HepG2 (cell line): ENCODE results near the gene TNFRSF18. TPM values are rescaled to one million over a fixed set of nuclear protein-coding genes. Genes with fewer than 3 reads are reported as not detected.

Experiments used
- KDM1A ChIP-seq: IDR thresholded peaks from 2 replicates; pipeline ENCODE4 v1.6.1; 2016; ENCODE audit warnings: missing compliant biosample characterization
- KLF16 ChIP-seq, 2 experiments: sonication (generic) in 1 of 2; formaldehyde crosslinking in 1 of 2; IDR thresholded peaks; 2 replicates each; pipeline versions ENCODE4 v1.6.1 to v1.8.0; 2016 to 2023; ENCODE audit warnings: missing genetic modification reagents in 2 of 2, missing compliant biosample characterization in 1 of 2
- NR2C2 ChIP-seq: sonication (generic); formaldehyde crosslinking; IDR thresholded peaks from 2 replicates; pipeline ENCODE4 v1.4.0; 2020; ENCODE audit warnings: missing genetic modification reagents, mild to moderate bottlenecking, moderate library complexity, borderline replicate concordance
- RNF2 ChIP-seq: fragments of 450-650 bp; conservative IDR thresholded peaks from 2 replicates; pipeline ENCODE4 v1.6.1; 2016; ENCODE audit warnings: low read depth
- ZKSCAN1 ChIP-seq: fragments of 150-350 bp; IDR thresholded peaks from 2 replicates; pipeline ENCODE4 v1.6.1; 2014; ENCODE audit warnings: low read length
- ZNF101 ChIP-seq: sonication (generic); formaldehyde crosslinking; IDR thresholded peaks from 2 replicates; pipeline ENCODE4 v1.4.0; 2020; ENCODE audit warnings: mild to moderate bottlenecking, low read depth, missing genetic modification reagents, borderline replicate concordance
- polyA plus RNA-seq, 8 experiments: library from polyadenylated mRNA; depleted of rRNA in 3 of 8; stranded (reverse) in 7 of 8; unstranded in 1 of 8; fragments of >200 nt; fragmentation: Illumina TruSeq in 4 of 8; extraction: Trizol in 4 of 8; gene quantifications; 2 replicates each; pipeline versions ENCODE4 v1.2.1 to v1.2.3, GENCODE V29; 2011 to 2016; ENCODE audit warnings: low read depth in 4 of 8, missing spikeins in 1 of 8, mixed read lengths in 1 of 8; ENCODE audit not compliant: insufficient read depth in 1 of 8
- total RNA-seq, 5 experiments: library from RNA; depleted of rRNA; stranded (reverse); fragments of >200 nt; fragmentation: Illumina TruSeq; extraction: Trizol; gene quantifications; 2 replicates each; pipeline ENCODE4 v1.2.3, GENCODE V29; 2016; ENCODE audit warnings: low read depth in 1 of 5
- TF ChIP-seq, protein P1 (sequence below): sonication (generic); formaldehyde crosslinking; conservative IDR thresholded peaks from 2 replicates; pipeline ENCODE4 v1.8.0; 2022; ENCODE audit warnings: mild to moderate bottlenecking, moderate library complexity, missing genetic modification reagents
- TF ChIP-seq, protein P2 (sequence below): sonication (generic); formaldehyde crosslinking; IDR thresholded peaks from 2 replicates; pipeline ENCODE4 v1.9.0; 2021; ENCODE audit warnings: missing genetic modification reagents, mild to moderate bottlenecking, borderline replicate concordance
- TF ChIP-seq, protein P3 (sequence below): sonication (generic); formaldehyde crosslinking; IDR thresholded peaks from 2 replicates; pipeline ENCODE4 v1.4.0; 2020; ENCODE audit warnings: mild to moderate bottlenecking, missing genetic modification reagents, borderline replicate concordance
- TF ChIP-seq, protein P4 (sequence below): sonication (generic); formaldehyde crosslinking; IDR thresholded peaks from 2 replicates; pipeline ENCODE4 v1.4.0; 2020; ENCODE audit warnings: mild to moderate bottlenecking, missing genetic modification reagents

Gene TNFRSF18
- total and polyA plus RNA-seq, 2 of the 13 experiments (the other 11 are each of a cell fraction or from before 2014, with no cell fraction given): not detected

DNA sequence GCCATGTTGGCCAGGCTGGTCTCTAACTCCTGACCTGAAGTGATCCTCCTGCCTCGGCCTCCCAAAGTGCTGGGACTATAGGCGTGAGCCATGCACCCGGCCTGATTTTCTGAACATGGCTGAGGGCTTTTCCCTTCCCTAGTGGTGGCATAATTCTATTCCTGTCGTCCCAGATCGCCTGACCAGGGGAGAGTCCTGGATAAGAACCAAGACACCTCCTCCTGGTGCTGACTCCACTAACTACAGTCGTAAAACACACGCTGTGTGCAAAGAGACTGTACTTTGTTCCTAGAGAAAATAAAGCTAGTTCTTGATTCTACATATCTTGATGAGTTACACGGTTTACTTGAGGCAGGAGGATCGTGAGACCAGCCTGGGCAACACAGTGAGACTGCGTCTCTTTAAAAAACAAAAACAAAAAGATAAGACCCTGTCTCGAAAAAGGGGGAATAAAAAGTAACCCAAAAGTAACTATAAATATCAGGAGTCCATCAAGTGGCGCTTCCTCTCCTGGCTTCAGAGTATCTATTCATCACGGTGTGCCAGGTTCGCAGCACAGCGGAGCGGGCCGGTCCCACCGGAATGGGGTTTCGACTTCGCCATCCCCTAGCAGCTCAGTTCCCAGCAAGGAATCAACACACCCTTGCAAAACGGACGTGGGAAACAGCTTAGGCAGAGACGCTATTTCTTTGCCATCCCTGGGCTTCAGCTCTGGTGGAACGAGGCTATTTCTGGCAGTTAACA is 24.4 kb upstream of the TNFRSF18 start (continued):
- TF ChIP-seq, protein P1, sequence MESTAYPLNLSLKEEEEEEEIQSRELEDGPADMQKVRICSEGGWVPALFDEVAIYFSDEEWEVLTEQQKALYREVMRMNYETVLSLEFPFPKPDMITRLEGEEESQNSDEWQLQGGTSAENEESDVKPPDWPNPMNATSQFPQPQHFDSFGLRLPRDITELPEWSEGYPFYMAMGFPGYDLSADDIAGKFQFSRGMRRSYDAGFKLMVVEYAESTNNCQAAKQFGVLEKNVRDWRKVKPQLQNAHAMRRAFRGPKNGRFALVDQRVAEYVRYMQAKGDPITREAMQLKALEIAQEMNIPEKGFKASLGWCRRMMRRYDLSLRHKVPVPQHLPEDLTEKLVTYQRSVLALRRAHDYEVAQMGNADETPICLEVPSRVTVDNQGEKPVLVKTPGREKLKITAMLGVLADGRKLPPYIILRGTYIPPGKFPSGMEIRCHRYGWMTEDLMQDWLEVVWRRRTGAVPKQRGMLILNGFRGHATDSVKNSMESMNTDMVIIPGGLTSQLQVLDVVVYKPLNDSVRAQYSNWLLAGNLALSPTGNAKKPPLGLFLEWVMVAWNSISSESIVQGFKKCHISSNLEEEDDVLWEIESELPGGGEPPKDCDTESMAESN (CRISPR knock-in tag): no peak
- TF ChIP-seq KLF16 (CRISPR knock-in tag; IDR thresholded peaks at IDR 0.05) (no peak), NR2C2 (CRISPR knock-in tag) (no peak), ZKSCAN1 (no peak), KDM1A (CRISPR knock-in tag) (peak; percentile 65; the same call in 1 of the 2 replicates), RNF2 (no peak), ZNF101 (no peak)
- TF ChIP-seq, protein P2, sequence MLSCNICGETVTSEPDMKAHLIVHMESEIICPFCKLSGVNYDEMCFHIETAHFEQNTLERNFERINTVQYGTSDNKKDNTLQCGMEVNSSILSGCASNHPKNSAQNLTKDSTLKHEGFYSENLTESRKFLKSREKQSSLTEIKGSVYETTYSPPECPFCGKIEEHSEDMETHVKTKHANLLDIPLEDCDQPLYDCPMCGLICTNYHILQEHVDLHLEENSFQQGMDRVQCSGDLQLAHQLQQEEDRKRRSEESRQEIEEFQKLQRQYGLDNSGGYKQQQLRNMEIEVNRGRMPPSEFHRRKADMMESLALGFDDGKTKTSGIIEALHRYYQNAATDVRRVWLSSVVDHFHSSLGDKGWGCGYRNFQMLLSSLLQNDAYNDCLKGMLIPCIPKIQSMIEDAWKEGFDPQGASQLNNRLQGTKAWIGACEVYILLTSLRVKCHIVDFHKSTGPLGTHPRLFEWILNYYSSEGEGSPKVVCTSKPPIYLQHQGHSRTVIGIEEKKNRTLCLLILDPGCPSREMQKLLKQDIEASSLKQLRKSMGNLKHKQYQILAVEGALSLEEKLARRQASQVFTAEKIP (CRISPR knock-in tag): no peak
- TF ChIP-seq, protein P3, sequence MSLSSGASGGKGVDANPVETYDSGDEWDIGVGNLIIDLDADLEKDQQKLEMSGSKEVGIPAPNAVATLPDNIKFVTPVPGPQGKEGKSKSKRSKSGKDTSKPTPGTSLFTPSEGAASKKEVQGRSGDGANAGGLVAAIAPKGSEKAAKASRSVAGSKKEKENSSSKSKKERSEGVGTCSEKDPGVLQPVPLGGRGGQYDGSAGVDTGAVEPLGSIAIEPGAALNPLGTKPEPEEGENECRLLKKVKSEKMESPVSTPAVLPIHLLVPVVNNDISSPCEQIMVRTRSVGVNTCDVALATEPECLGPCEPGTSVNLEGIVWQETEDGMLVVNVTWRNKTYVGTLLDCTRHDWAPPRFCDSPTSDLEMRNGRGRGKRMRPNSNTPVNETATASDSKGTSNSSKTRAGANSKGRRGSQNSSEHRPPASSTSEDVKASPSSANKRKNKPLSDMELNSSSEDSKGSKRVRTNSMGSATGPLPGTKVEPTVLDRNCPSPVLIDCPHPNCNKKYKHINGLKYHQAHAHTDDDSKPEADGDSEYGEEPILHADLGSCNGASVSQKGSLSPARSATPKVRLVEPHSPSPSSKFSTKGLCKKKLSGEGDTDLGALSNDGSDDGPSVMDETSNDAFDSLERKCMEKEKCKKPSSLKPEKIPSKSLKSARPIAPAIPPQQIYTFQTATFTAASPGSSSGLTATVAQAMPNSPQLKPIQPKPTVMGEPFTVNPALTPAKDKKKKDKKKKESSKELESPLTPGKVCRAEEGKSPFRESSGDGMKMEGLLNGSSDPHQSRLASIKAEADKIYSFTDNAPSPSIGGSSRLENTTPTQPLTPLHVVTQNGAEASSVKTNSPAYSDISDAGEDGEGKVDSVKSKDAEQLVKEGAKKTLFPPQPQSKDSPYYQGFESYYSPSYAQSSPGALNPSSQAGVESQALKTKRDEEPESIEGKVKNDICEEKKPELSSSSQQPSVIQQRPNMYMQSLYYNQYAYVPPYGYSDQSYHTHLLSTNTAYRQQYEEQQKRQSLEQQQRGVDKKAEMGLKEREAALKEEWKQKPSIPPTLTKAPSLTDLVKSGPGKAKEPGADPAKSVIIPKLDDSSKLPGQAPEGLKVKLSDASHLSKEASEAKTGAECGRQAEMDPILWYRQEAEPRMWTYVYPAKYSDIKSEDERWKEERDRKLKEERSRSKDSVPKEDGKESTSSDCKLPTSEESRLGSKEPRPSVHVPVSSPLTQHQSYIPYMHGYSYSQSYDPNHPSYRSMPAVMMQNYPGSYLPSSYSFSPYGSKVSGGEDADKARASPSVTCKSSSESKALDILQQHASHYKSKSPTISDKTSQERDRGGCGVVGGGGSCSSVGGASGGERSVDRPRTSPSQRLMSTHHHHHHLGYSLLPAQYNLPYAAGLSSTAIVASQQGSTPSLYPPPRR: 0 out of 2 replicates have a peak, but pooled peaks have one; percentile 53
- TF ChIP-seq, protein P4, sequence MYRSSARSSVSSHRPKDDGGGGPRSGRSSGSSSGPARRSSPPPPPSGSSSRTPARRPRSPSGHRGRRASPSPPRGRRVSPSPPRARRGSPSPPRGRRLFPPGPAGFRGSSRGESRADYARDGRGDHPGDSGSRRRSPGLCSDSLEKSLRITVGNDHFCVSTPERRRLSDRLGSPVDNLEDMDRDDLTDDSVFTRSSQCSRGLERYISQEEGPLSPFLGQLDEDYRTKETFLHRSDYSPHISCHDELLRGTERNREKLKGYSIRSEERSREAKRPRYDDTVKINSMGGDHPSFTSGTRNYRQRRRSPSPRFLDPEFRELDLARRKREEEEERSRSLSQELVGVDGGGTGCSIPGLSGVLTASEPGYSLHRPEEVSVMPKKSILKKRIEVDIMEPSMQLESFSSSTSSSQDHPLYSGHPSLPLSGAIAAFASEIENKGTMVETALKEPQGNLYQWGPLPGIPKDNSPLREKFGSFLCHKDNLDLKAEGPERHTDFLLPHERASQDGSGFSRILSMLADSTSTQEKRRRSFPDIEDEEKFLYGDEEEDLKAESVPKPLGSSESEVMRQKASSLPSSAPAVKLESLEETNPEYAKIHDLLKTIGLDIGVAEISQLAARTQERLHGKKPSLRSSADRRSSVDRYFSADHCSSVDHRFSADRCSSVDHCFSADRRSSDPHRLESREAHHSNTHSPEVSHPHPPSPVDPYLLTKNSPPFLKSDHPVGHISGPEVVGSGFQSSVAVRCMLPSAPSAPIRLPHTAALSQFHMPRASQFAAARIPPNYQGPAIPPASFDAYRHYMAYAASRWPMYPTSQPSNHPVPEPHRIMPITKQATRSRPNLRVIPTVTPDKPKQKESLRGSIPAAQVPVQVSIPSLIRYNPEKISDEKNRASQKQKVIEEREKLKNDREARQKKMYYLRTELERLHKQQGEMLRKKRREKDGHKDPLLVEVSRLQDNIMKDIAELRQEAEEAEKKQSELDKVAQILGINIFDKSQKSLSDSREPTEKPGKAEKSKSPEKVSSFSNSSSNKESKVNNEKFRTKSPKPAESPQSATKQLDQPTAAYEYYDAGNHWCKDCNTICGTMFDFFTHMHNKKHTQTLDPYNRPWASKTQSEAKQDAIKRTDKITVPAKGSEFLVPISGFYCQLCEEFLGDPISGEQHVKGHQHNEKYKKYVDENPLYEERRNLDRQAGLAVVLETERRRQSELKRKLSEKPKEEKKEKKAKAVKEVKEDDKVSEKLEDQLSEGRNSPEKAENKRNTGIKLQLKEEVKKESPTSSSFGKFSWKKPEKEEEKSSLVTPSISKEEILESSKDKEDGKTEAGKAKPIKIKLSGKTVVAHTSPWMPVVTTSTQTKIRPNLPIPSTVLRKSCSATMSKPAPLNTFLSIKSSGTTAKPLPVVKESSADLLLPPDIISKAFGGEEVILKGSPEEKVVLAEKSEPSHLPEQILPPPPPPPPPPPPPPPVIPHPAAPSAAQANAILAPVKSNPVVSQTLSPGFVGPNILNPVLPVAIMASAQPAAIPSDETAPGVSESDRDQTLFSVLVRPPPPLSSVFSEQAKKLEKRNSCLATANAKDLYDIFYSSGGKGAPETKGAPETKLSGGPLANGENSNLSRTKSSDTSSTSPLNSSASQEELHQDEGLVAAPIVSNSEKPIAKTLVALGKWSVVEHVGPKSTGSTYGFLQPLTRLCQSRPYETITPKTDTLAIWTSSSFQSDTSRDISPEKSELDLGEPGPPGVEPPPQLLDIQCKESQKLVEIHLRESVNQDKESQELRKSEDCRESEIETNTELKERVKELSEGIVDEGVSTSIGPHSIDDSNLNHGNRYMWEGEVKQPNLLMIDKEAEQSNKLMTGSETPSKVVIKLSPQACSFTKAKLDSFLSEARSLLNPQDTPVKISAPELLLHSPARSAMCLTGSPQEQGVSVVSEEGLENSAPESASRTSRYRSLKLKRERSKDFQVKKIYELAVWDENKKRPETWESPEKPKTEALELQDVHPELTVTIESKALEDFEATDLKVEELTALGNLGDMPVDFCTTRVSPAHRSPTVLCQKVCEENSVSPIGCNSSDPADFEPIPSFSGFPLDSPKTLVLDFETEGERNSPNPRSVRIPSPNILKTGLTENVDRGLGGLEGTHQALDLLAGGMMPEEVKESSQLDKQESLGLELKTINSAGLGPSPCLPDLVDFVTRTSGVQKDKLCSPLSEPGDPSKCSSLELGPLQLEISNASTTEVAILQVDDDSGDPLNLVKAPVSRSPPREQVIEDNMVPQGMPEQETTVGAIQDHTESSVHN: 0 out of 2 replicates have a peak, but pooled peaks have one; percentile 48
